BE2C (cell line): Measurements from ENCODE around the gene GHR.
A peak's percentile ranks its signal among the peaks of the same experiment; 100 is the strongest.

Source experiments
- DNase-seq: peaks from one replicate; pipeline ENCODE4 v3.0.0-alpha.2; 2020
- H3K27me3 ChIP-seq: fragments of 250-450 bp; sonication (Bioruptor Pico); 2 replicates; pipeline ENCODE4 v1.5.1; 2020; ENCODE audit warnings: mild to moderate bottlenecking
- H3K36me3 ChIP-seq: fragments of 250-450 bp; sonication (Bioruptor Pico); 2 replicates; pipeline ENCODE4 v1.5.1; 2020; ENCODE audit warnings: mild to moderate bottlenecking
- H3K4me1 ChIP-seq: fragments of 250-450 bp; sonication (Bioruptor Pico); 2 replicates; pipeline ENCODE4 v1.5.1; 2020
- H3K4me3 ChIP-seq: 2 replicates; pipeline ENCODE4 v1.5.1; 2011; ENCODE audit warnings: low read depth, low read length
- H3K9me3 ChIP-seq: fragments of 250-450 bp; sonication (Bioruptor Pico); 2 replicates; pipeline ENCODE4 v1.5.1; 2020
- TF ChIP-seq, protein P1 (sequence below): IDR thresholded peaks from 2 replicates; pipeline ENCODE4 v1.5.1; 2012; ENCODE audit warnings: mild to moderate bottlenecking, low read depth, low read length

The GHR gene

GRCh38 chr5:42632354-42632900 lies 209.2 kb downstream of the GHR start:
- H3K4me1 ChIP-seq: no peaks in the 10 kb centered on the region

GRCh38 chr5:42634575-42634974 lies 211.3 kb downstream of the GHR start:
- TF ChIP-seq, protein P1, sequence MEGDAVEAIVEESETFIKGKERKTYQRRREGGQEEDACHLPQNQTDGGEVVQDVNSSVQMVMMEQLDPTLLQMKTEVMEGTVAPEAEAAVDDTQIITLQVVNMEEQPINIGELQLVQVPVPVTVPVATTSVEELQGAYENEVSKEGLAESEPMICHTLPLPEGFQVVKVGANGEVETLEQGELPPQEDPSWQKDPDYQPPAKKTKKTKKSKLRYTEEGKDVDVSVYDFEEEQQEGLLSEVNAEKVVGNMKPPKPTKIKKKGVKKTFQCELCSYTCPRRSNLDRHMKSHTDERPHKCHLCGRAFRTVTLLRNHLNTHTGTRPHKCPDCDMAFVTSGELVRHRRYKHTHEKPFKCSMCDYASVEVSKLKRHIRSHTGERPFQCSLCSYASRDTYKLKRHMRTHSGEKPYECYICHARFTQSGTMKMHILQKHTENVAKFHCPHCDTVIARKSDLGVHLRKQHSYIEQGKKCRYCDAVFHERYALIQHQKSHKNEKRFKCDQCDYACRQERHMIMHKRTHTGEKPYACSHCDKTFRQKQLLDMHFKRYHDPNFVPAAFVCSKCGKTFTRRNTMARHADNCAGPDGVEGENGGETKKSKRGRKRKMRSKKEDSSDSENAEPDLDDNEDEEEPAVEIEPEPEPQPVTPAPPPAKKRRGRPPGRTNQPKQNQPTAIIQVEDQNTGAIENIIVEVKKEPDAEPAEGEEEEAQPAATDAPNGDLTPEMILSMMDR: no peak
- Histone ChIP-seq H3K4me3 (no peak overlapping the region), H3K27me3 (no peaks in the 10 kb centered on the region), H3K36me3 (no peaks in the 10 kb centered on the region), H3K4me1 (no peaks in the 10 kb centered on the region), H3K9me3 (no peaks in the 10 kb centered on the region)
- DNase-seq: no peak

More at GRCh38 chr5:42632354-42632900, 209.2 kb downstream of the GHR start:
- TF ChIP-seq, protein P1: no peak
- no peak overlapping the region for H3K4me3 ChIP-seq
- H3K36me3 ChIP-seq: no peaks in the 10 kb centered on the region
- no peaks in the 10 kb centered on the region for H3K27me3 ChIP-seq
- no peaks in the 10 kb centered on the region for H3K9me3 ChIP-seq
- no peak for DNase-seq

GRCh38 chr5:42636425-42636824 lies 213.2 kb downstream of the GHR start:
- no peak for DNase-seq
- no peaks in the 10 kb centered on the region for H3K36me3 ChIP-seq
- no peak overlapping the region for H3K4me3 ChIP-seq
- no peaks in the 10 kb centered on the region for H3K9me3 ChIP-seq
- TF ChIP-seq, protein P1: peak; percentile 21
- H3K4me1 ChIP-seq: no peaks in the 10 kb centered on the region
- no peaks in the 10 kb centered on the region for H3K27me3 ChIP-seq

- Histone ChIP-seq H3K4me1 (no peaks in the 10 kb centered on the region), H3K4me3 (no peak overlapping the region), H3K27me3 (no peaks in the 10 kb centered on the region), H3K9me3 (no peaks in the 10 kb centered on the region), H3K36me3 (no peaks in the 10 kb centered on the region)
- no peak for DNase-seq
- TF ChIP-seq, protein P1: no peak
These were observed 213.7 kb downstream of the GHR start for GRCh38 chr5:42636946-42637345.

DNA sequence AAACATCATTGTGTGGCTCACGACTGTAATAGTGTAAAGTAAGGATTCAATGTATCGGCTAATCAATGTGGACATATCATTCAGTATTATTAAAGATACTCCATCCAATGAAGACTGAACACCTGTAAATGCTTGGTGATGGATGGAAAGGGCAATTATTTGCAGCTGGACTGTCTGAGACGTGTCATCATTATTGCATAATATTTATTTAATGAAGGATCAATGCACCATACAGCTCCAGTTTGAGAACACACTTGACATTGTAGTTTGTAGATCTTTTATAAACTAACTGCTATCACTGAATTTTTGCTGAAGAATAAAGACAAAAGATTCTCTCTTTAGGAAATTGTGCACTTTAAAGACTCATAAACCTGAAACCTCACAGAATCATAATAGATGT lies 215.7 kb downstream of the GHR start:
- H3K4me1 ChIP-seq: no peaks in the 10 kb centered on the region
- no peak for DNase-seq
- H3K9me3 ChIP-seq: no peaks in the 10 kb centered on the region
- H3K27me3 ChIP-seq: no peaks in the 10 kb centered on the region
- TF ChIP-seq, protein P1: no peak
- no peak overlapping the region for H3K4me3 ChIP-seq
- no peaks in the 10 kb centered on the region for H3K36me3 ChIP-seq

GRCh38 chr5:42640835-42641234 lies 217.6 kb downstream of the GHR start:
- Histone ChIP-seq H3K27me3 (no peaks in the 10 kb centered on the region), H3K9me3 (no peaks in the 10 kb centered on the region), H3K4me1 (no peaks in the 10 kb centered on the region), H3K4me3 (no peak overlapping the region), H3K36me3 (no peaks in the 10 kb centered on the region)
- TF ChIP-seq, protein P1: no peak
- no peak for DNase-seq
